ENCODE measurements around the gene RARB.

The RARB gene

GRCh38 chr3:25594007-25594502 lies 166.0 kb downstream of the RARB start:
- DNase-seq (ENCODE audit: low read depth, low spot score) = no peak

DNA sequence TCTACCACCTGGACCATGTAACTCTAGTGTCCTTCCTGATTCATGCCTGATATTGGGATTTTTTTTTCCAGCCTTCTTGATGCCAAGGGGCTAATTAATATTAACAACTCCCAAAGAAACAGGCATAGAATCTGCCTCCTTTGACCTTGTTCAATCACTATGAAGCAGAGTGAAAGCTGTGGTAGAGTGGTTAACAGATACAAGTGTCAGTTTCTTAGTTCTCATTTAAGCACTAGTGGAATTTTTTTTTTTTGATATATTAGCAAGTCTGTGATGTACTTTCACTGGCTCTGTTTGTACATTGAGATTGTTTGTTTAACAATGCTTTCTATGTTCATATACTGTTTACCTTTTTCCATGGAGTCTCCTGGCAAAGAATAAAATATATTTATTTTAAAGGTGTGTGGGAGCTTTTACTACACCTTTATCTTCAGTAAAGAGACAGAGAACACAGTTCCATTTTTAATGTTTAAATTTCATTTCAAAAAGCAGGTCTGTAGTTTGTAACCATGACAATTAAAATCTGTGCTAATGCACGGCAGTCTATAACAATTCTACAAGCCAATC lies 169.6 kb downstream of the RARB start:
- no peak for DNase-seq (ENCODE audit: low read depth, low spot score)

GRCh38 chr3:25603703-25604102 lies 175.6 kb downstream of the RARB start:
- no peak for DNase-seq (ENCODE audit: low read depth, low spot score)

- no peak for DNase-seq (ENCODE audit: low read depth, low spot score)
Measured at GRCh38 chr3:25604107-25604805, 176.2 kb downstream of the RARB start.

- no peak for DNase-seq (ENCODE audit: low read depth, low spot score)
Measured at GRCh38 chr3:25610167-25610566, 182.1 kb downstream of the RARB start.

DNA sequence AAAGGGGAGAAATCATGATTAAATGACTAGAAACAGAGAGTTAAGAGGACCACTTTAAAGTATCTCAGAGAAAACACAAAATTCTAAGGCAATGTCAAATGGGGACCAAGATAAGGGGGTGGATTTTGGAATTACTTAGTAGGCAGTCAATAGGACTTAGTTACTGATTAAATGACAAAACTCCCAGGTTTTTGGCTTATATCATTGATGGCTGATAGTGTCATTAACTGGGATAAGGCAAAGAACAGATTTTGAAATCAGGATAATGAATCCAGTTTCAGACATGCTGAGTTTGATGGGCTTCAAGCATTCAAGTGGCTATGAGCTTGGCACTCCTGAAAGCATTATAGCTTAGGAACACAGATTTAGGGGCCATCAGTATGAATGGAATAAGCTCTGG lies 182.7 kb downstream of the RARB start:
- no peak for DNase-seq (ENCODE audit: low read depth, low spot score)

GRCh38 chr3:25611193-25611592 lies 183.1 kb downstream of the RARB start:
- no peak for DNase-seq (ENCODE audit: low read depth, low spot score)

DNA sequence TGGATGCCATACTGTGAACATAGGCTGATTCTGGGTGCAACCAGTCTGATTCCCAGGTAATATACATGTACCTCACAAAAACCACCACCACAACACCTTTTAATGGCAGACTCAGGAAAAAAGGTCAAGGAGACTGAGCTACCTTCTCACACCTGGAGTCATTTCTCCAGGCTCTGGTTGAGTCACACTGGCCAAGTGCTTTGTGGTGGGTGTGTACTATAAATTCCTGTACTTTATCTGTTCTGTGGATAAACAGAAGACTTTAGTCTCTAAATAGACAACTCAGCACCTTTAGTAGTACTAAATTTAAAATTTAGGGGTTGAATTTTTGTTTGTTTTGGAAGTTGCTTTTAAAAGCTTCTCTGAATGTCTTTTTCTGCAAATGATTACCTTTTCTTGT lies 190.0 kb downstream of the RARB start:
- no peak for DNase-seq (ENCODE audit: low read depth, low spot score)

DNA sequence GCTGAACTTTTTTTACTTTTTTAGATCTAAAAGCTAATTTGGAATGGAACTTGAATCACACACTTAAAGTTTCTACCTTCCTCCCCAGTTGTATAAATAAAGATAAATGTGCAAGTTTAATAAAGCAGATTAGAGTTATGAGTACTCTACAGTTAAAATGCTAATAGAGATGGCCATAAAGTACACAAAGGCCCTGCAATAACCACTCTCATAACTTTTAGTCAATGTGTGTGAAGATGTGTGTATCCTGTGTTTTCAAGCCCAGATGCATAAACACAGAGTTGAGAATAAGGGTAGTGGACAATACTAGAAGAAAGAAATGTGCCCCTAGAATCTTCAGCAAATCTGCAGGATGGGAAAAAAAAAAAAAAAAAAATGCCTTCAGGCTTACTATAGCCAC lies 191.3 kb downstream of the RARB start:
- DNase-seq (ENCODE audit: low read depth, low spot score) = no peak

DNA sequence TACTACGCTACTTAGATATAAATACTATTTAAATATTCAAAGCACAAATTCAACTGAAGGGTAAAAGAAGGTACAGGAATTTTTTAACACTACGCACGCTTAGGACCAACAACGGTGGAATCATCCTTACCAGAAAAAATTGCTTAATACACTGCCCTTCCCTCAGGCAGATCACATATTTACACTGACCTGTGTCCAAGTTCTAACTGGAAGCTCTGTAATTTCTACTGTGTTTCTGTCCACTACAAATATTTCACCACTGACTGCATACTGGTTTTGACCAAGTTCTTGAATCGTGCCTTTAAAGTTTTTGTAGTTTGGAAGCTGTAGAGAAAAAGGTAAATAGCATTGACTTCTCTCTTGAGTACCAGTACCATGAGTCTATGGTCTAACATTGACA lies 192.4 kb downstream of the RARB start:
- no peak for DNase-seq (ENCODE audit: low read depth, low spot score)

DNA sequence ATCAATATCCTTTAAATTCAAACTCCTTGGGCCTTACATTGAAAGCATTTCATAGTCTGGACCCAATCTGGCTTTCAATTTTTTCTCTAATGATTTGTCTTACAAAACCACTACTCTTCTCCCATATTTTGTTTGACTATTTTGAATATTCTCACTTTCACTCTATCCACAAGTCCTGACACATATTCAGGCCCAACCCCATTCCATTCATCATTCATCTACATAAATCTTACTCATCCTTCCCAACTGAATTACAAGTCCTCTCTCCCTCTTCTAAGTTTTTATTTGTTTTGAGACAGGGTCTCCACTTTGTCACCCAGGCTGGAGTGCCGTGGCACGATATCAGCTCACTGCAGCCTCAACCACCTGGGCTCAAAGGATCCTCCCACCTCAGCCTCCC lies 193.0 kb downstream of the RARB start:
- no peak for DNase-seq (ENCODE audit: low read depth, low spot score)

DNA sequence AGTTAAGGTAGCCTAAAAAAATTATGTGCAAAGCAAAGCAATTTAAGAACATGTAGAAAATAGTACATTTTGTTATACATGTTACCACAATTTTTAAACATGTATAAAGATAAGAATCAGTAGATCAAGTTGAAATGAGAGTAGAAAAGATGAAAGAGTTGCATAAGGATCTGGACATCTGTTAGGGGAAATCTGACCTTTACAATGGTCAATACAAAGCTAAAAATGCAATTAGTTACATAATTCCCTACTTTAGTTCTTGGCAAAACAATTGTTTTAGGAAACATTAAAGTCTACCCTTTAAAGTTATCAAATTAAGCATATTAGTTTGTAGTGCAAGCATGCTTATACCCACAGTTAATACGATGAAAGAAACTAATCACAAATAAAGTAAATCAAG lies 203.9 kb downstream of the RARB start:
- DNase-seq (ENCODE audit: low read depth, low spot score) = no peak

- no peak for DNase-seq (ENCODE audit: low read depth, low spot score)
Measured at GRCh38 chr3:25633919-25634318, 205.9 kb downstream of the RARB start.

DNA sequence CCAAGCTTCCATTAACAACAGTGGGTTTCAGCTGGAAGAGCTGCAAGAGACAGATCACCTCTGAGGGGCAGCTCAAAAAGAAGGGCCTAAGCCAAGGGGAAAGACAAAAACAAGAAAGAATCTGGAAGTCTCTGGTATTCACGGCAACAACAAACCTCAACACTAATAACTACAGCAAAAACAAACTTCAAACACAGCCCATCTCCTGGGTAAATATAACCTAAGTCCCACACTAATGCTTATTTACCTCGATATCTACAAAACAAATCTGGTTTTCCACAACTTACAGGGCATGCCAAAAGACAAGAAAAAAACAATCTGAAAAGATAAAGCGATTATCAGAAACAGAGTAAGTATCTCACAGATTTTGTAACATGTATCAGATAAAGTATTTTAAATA lies 207.0 kb downstream of the RARB start:
- no peak for DNase-seq (ENCODE audit: low read depth, low spot score)
